WTC11 (cell line): ENCODE data around the gene FGD3. TPM values are rescaled to one million over a fixed set of nuclear protein-coding genes. Genes with fewer than 3 reads are reported as not detected.
A peak's percentile ranks its signal among the peaks of the same experiment; 100 is the strongest.

Source experiments
- ATAC-seq: fragments of 200-7000 bp; cut with Tn5 transposase; 2 replicates; pipeline ENCODE4 v1.10.0; 2021; ENCODE audit warnings: mild to moderate bottlenecking, moderate library complexity
- CTCF ChIA-PET: fragments of 300-600 bp; sonication (Branson Sonifier 250); formaldehyde crosslinking; loops from one replicate; lab custom pipeline; 2021; ENCODE audit warnings: antibody characterized with exemption; lab: Charles Lee
- POLR2A ChIA-PET: fragments of 350-600 bp; sonication (Branson Sonifier 250); formaldehyde crosslinking; loops from one replicate; lab custom pipeline; 2021; ENCODE audit warnings: antibody characterized with exemption; lab: Charles Lee
- DNase-seq: peaks from one replicate; pipeline ENCODE4 v3.0.0; 2021; ENCODE audit warnings: low spot score
- H3K27ac Mint-ChIP-seq: 2 replicates; pipeline ENCODE4 v1.8.0; 2021; ENCODE audit warnings: mixed read lengths
- H3K27me3 Mint-ChIP-seq: 2 replicates; pipeline ENCODE4 v1.8.0; 2021; ENCODE audit warnings: low read depth, mild to moderate bottlenecking, moderate library complexity, mixed read lengths
- H3K36me3 Mint-ChIP-seq: 2 replicates; pipeline ENCODE4 v1.8.0; 2021; ENCODE audit warnings: mixed read lengths
- H3K4me1 Mint-ChIP-seq: 2 replicates; pipeline ENCODE4 v1.8.0; 2022; ENCODE audit warnings: mixed read lengths
- H3K4me3 Mint-ChIP-seq: 2 replicates; pipeline ENCODE4 v1.8.0; 2021; ENCODE audit warnings: mild to moderate bottlenecking, moderate library complexity, mixed read lengths
- H3K9me3 Mint-ChIP-seq: 2 replicates; pipeline ENCODE4 v1.8.0; 2021; ENCODE audit warnings: mixed read lengths
- ARID4B ChIP-seq: sonication (generic); formaldehyde crosslinking; IDR thresholded peaks from 2 replicates; pipeline ENCODE4 v1.8.0; 2023; ENCODE audit warnings: missing genetic modification reagents, mild to moderate bottlenecking, borderline replicate concordance
- ATF2 ChIP-seq: sonication (generic); formaldehyde crosslinking; IDR thresholded peaks from 2 replicates; pipeline ENCODE4 v1.8.1; 2022; ENCODE audit warnings: low read depth, missing genetic modification reagents, borderline replicate concordance
- CBFB ChIP-seq: sonication (generic); formaldehyde crosslinking; IDR thresholded peaks from 2 replicates; pipeline ENCODE4 v1.8.1; 2022; ENCODE audit warnings: mild to moderate bottlenecking, low read depth, missing genetic modification reagents
- E2F5 ChIP-seq: sonication (generic); formaldehyde crosslinking; IDR thresholded peaks from 2 replicates; pipeline ENCODE4 v1.8.1; 2022; ENCODE audit warnings: mild to moderate bottlenecking, moderate library complexity, missing genetic modification reagents
- EMX1 ChIP-seq: fragments of 250-450 bp; sonication (Bioruptor Pico); IDR thresholded peaks from 2 replicates; pipeline ENCODE4 v1.8.0; 2021; ENCODE audit warnings: mild to moderate bottlenecking
- HMGA2 ChIP-seq: fragments of 250-450 bp; sonication (Bioruptor Pico); IDR thresholded peaks from 2 replicates; pipeline ENCODE4 v1.4.0; 2021; ENCODE audit warnings: mild to moderate bottlenecking, moderate library complexity
- HMGXB4 ChIP-seq: sonication (generic); formaldehyde crosslinking; IDR thresholded peaks from 2 replicates; pipeline ENCODE4 v1.8.1; 2023; ENCODE audit warnings: mild to moderate bottlenecking, moderate library complexity, missing genetic modification reagents
- JUN ChIP-seq: sonication (generic); formaldehyde crosslinking; IDR thresholded peaks from 2 replicates; pipeline ENCODE4 v1.8.0; 2023; ENCODE audit warnings: mild to moderate bottlenecking, missing genetic modification reagents
- NFATC4 ChIP-seq: fragments of 250-450 bp; sonication (Bioruptor Pico); IDR thresholded peaks from 2 replicates; pipeline ENCODE4 v1.9.0; 2021; ENCODE audit warnings: mild to moderate bottlenecking
- NR1H2 ChIP-seq: sonication (generic); formaldehyde crosslinking; IDR thresholded peaks from 2 replicates; pipeline ENCODE4 v1.9.0; 2021; ENCODE audit warnings: mild to moderate bottlenecking, moderate library complexity, missing genetic modification reagents
- RELA ChIP-seq: sonication (generic); formaldehyde crosslinking; IDR thresholded peaks from 2 replicates; pipeline ENCODE4 v1.8.1; 2022; ENCODE audit warnings: missing genetic modification reagents, mild to moderate bottlenecking, borderline replicate concordance
- total RNA-seq: library from RNA; stranded (reverse); gene quantifications from 3 replicates; pipeline ENCODE4 v1.2.3, GENCODE V29; 2021

The FGD3 gene
- total RNA-seq, 1 experiment from 2014 or later, result 1.9 TPM

- TF ChIP-seq NFATC4 (no peak), RELA (CRISPR knock-in tag) (no peak)
Measured at GRCh38 chr9:93051680-93052089, 104.4 kb downstream of the FGD3 start (continued).

GRCh38 chr9:93052791-93053540, 105.6 kb downstream of the FGD3 start:
- no peak overlapping the region for H3K4me3 Mint-ChIP-seq
- ATAC-seq, result peak; percentile 53

GRCh38 chr9:93053781-93054331, 106.5 kb downstream of the FGD3 start:
- Mint-ChIP-seq H3K9me3 (no peaks in the 10 kb centered on the region), H3K36me3 (no peaks in the 10 kb centered on the region), H3K4me1 (peaks cover 28% of the 10 kb centered on the region), H3K27ac (no peak overlapping the region), H3K27me3 (peaks cover 14% of the 10 kb centered on the region), H3K4me3 (no peak overlapping the region)
- DNase-seq, result no peak
- ChIA-PET POLR2A (interaction anchor here (0.6 to 0.7 kb wide), 2 partner anchors 39 to 223 kb away, joined by 3 to 5 read pairs; no protein-coding TSS in a partner anchor), CTCF (interaction anchor here (1.0 to 2.4 kb wide), 5 partner anchors 13 to 100 kb away, joined by 3 to 7 read pairs (median 6); no protein-coding TSS in a partner anchor)
- TF ChIP-seq CBFB, result no peak
- TF ChIP-seq ATF2 (CRISPR knock-in tag), result no peak
- TF ChIP-seq JUN (CRISPR knock-in tag), result no peak
- no peak for TF ChIP-seq EMX1
- TF ChIP-seq HMGA2, result no peak
- TF ChIP-seq HMGXB4 (CRISPR knock-in tag), result no peak
- no peak for ATAC-seq

More at GRCh38 chr9:93052791-93053540, 105.6 kb downstream of the FGD3 start:
- DNase-seq, result peak; percentile 36
- no peak for TF ChIP-seq NR1H2 (CRISPR knock-in tag)
- 0 out of 2 replicates have a peak, but pooled peaks have one; percentile 23 for TF ChIP-seq ARID4B
- 0 out of 2 replicates have a peak, but pooled peaks have one; percentile 14 for TF ChIP-seq E2F5 (CRISPR knock-in tag)
- no peaks in the 10 kb centered on the region for H3K36me3 Mint-ChIP-seq
- H3K27me3 Mint-ChIP-seq, result peaks cover 14% of the 10 kb centered on the region
- ChIA-PET POLR2A (interaction anchor here (0.6 kb wide), 1 partner anchor 224 kb away, joined by 3 read pairs; no protein-coding TSS in a partner anchor), CTCF (interaction anchor here (0.7 to 2.4 kb wide), 7 partner anchors 12 to 101 kb away, joined by 3 to 7 read pairs (median 3); no protein-coding TSS in a partner anchor)
- no peaks in the 10 kb centered on the region for H3K9me3 Mint-ChIP-seq
- no peak overlapping the region for H3K27ac Mint-ChIP-seq
- H3K4me1 Mint-ChIP-seq, result peaks cover 27% of the 10 kb centered on the region
